ENCODE results near the gene SLC44A5. TPM values are rescaled to one million over a fixed set of nuclear protein-coding genes. Genes with fewer than 3 reads are reported as not detected.

SLC44A5 gene
- total RNA-seq, 1 experiment from 2014 or later: 0.18 TPM

DNA sequence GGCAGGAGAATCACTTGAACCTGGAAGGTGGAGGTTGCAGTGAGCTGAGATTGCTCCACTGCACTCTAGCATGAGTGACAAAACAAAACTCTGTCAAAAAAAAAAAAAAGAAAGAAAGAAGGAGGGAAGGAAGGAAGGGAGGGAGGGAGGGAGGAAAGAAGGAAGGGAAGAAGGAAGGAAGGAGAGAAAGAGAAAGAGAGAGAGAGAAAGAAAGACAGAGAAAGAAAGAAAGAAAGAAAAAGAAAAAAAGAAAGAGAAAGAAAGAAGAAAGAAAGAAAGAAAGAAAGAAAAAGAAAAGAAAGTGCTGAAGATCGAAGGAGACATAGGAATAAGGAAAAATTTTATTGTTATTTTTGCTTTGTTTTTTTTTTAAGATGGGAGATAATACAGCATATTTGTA, 166.7 kb downstream of the SLC44A5 start:
- no TSS peak for BruUV-seq (replicated peaks)
- no peak for DNase-seq (ENCODE audit: low read depth, low spot score)

GRCh38 chr1:75440274-75440673, 170.6 kb downstream of the SLC44A5 start:
- intact Hi-C loops (cut with micrococcal nuclease; ENCODE audit: unreplicated experiment): no loop called here
- CTCF ChIA-PET: no interaction called here
- POLR2A ChIA-PET: no interaction called here
- in situ Hi-C loops (cut with HindIII; ENCODE audit: low pct_unique_long_range_greater_than_20kb, low sequenced_read_pairs): no loop called here
- H3K27ac ChIP-seq (ENCODE audit: low read length): no peak overlapping the region
- H3K9me3 ChIP-seq (ENCODE audit: control insufficient read depth, insufficient read depth, low read depth, low read length): no peaks in the 10 kb centered on the region
- TF ChIP-seq, protein P1, sequence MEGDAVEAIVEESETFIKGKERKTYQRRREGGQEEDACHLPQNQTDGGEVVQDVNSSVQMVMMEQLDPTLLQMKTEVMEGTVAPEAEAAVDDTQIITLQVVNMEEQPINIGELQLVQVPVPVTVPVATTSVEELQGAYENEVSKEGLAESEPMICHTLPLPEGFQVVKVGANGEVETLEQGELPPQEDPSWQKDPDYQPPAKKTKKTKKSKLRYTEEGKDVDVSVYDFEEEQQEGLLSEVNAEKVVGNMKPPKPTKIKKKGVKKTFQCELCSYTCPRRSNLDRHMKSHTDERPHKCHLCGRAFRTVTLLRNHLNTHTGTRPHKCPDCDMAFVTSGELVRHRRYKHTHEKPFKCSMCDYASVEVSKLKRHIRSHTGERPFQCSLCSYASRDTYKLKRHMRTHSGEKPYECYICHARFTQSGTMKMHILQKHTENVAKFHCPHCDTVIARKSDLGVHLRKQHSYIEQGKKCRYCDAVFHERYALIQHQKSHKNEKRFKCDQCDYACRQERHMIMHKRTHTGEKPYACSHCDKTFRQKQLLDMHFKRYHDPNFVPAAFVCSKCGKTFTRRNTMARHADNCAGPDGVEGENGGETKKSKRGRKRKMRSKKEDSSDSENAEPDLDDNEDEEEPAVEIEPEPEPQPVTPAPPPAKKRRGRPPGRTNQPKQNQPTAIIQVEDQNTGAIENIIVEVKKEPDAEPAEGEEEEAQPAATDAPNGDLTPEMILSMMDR (IDR thresholded peaks at IDR 0.05): no peak
- no peak for TF ChIP-seq TCF7L2 (IDR thresholded peaks at IDR 0.05; ENCODE audit: low read depth, low read length)
- TF ChIP-seq POLR2AphosphoS5 (IDR thresholded peaks at IDR 0.05; ENCODE audit: low read depth, low read length): no peak
- TF ChIP-seq SIN3A (IDR thresholded peaks at IDR 0.05; ENCODE audit: borderline replicate concordance, insufficient read depth, low read depth, low read length): no peak
- TF ChIP-seq REST (IDR thresholded peaks at IDR 0.05; ENCODE audit: insufficient read depth in 1 of 2, low read depth in 2 of 2, low read length in 1 of 2): no peak
- no peaks in the 10 kb centered on the region for H3K4me1 ChIP-seq (ENCODE audit: control insufficient read depth, insufficient read depth, low read length)
- DNase-seq (ENCODE audit: low read depth, low spot score): no peak
- ATAC-seq: no peak
- BruUV-seq (replicated peaks): no TSS peak
- no peak overlapping the region for H3K4me3 ChIP-seq (ENCODE audit: low read depth in 2 of 2, low read length in 2 of 2)
- H3K36me3 ChIP-seq (ENCODE audit: control insufficient read depth, insufficient read depth, low read length): no peaks in the 10 kb centered on the region
- no peaks in the 10 kb centered on the region for H3K27me3 ChIP-seq (ENCODE audit: control insufficient read depth, insufficient read depth, low read length)

More for the DNA sequence above, 166.7 kb downstream of the SLC44A5 start:
- intact Hi-C loops (cut with micrococcal nuclease; ENCODE audit: unreplicated experiment) (no loop called here), in situ Hi-C loops (cut with HindIII; ENCODE audit: low pct_unique_long_range_greater_than_20kb, low sequenced_read_pairs) (no loop called here)
- Histone ChIP-seq H3K4me1 (ENCODE audit: control insufficient read depth, insufficient read depth, low read length) (no peaks in the 10 kb centered on the region), H3K4me3 (ENCODE audit: low read depth in 2 of 2, low read length in 2 of 2) (no peak overlapping the region), H3K27me3 (ENCODE audit: control insufficient read depth, insufficient read depth, low read length) (no peaks in the 10 kb centered on the region), H3K9me3 (ENCODE audit: control insufficient read depth, insufficient read depth, low read depth, low read length) (no peaks in the 10 kb centered on the region), H3K27ac (ENCODE audit: low read length) (no peak overlapping the region), H3K36me3 (ENCODE audit: control insufficient read depth, insufficient read depth, low read length) (no peaks in the 10 kb centered on the region)
- TF ChIP-seq, protein P1 (IDR thresholded peaks at IDR 0.05): no peak
- TF ChIP-seq SIN3A (IDR thresholded peaks at IDR 0.05; ENCODE audit: borderline replicate concordance, insufficient read depth, low read depth, low read length) (no peak), POLR2AphosphoS5 (IDR thresholded peaks at IDR 0.05; ENCODE audit: low read depth, low read length) (no peak), TCF7L2 (IDR thresholded peaks at IDR 0.05; ENCODE audit: low read depth, low read length) (no peak)
- POLR2A ChIA-PET: no interaction called here
- CTCF ChIA-PET: no interaction called here
- ATAC-seq: no peak

All from Panc1 (cell line).